Measurements from ENCODE around the gene TIE1.

Gene TIE1

DNA sequence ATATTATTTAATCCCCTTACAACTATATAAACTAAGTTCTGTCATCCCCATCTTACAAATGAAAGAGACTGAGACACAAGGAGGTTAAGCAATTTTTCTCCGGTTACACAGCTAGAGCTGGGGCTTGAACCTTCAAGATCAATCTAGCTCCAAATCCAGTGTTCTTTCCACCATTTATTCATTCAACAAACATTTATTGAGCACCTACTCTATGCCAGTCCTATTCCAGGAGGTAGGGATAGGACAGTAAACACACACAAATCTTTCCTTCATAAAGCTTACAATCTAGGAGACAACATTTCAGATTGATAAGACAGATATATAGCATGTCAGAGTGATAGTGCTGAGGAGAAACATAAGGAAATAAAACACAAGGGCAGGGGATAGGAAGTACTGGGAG lies 33.9 kb upstream of the TIE1 start:
- no peak overlapping the region for H3K4me3 ChIP-seq (ENCODE audit: low read length in 2 of 2)
- H3K36me3 ChIP-seq (ENCODE audit: control insufficient read depth in 2 of 2, insufficient read depth in 2 of 2, low read length in 2 of 2), result no peaks in the 10 kb centered on the region
- no peaks in the 10 kb centered on the region for H3K9me3 ChIP-seq (ENCODE audit: control insufficient read depth in 2 of 2, low read length in 2 of 2)
- H3K27me3 ChIP-seq (ENCODE audit: control insufficient read depth in 2 of 2, insufficient read depth in 2 of 2, low read length in 2 of 2), result peaks cover 0 to 2% of the 10 kb centered on the region in 2 donors
- H3K27ac ChIP-seq (ENCODE audit: low read depth in 2 of 2, low read length in 2 of 2), result no peak overlapping the region
- peaks cover 10 to 20% of the 10 kb centered on the region in 2 donors for H3K4me1 ChIP-seq (ENCODE audit: control insufficient read depth in 2 of 2, insufficient read depth in 2 of 2, low read length in 2 of 2)
- H3K9ac ChIP-seq (ENCODE audit: low read depth in 1 of 2, low read length in 2 of 2), result no peak overlapping the region

- Histone ChIP-seq H3K4me1 (ENCODE audit: control insufficient read depth in 2 of 2, insufficient read depth in 2 of 2, low read length in 2 of 2) (peaks cover 10 to 20% of the 10 kb centered on the region in 2 donors), H3K27ac (ENCODE audit: low read depth in 2 of 2, low read length in 2 of 2) (no peak overlapping the region), H3K27me3 (ENCODE audit: control insufficient read depth in 2 of 2, insufficient read depth in 2 of 2, low read length in 2 of 2) (peaks cover 0 to 2% of the 10 kb centered on the region in 2 donors), H3K36me3 (ENCODE audit: control insufficient read depth in 2 of 2, insufficient read depth in 2 of 2, low read length in 2 of 2) (no peaks in the 10 kb centered on the region), H3K9me3 (ENCODE audit: control insufficient read depth in 2 of 2, low read length in 2 of 2) (no peaks in the 10 kb centered on the region), H3K4me3 (ENCODE audit: low read length in 2 of 2) (no peak overlapping the region), H3K9ac (ENCODE audit: low read depth in 1 of 2, low read length in 2 of 2) (no peak overlapping the region)
These were observed 33.4 kb upstream of the TIE1 start for GRCh38 chr1:43267291-43267805.

- Histone ChIP-seq H3K9me3 (ENCODE audit: control insufficient read depth in 2 of 2, low read length in 2 of 2) (no peaks in the 10 kb centered on the region), H3K27ac (ENCODE audit: low read depth in 2 of 2, low read length in 2 of 2) (no peak overlapping the region), H3K4me3 (ENCODE audit: low read length in 2 of 2) (no peak overlapping the region), H3K36me3 (ENCODE audit: control insufficient read depth in 2 of 2, insufficient read depth in 2 of 2, low read length in 2 of 2) (no peaks in the 10 kb centered on the region), H3K27me3 (ENCODE audit: control insufficient read depth in 2 of 2, insufficient read depth in 2 of 2, low read length in 2 of 2) (peaks cover 0 to 2% of the 10 kb centered on the region in 2 donors), H3K9ac (ENCODE audit: low read depth in 1 of 2, low read length in 2 of 2) (no peak overlapping the region), H3K4me1 (ENCODE audit: control insufficient read depth in 2 of 2, insufficient read depth in 2 of 2, low read length in 2 of 2) (peaks cover 10 to 20% of the 10 kb centered on the region in 2 donors)
These were observed 32.9 kb upstream of the TIE1 start for GRCh38 chr1:43267818-43268425.

DNA sequence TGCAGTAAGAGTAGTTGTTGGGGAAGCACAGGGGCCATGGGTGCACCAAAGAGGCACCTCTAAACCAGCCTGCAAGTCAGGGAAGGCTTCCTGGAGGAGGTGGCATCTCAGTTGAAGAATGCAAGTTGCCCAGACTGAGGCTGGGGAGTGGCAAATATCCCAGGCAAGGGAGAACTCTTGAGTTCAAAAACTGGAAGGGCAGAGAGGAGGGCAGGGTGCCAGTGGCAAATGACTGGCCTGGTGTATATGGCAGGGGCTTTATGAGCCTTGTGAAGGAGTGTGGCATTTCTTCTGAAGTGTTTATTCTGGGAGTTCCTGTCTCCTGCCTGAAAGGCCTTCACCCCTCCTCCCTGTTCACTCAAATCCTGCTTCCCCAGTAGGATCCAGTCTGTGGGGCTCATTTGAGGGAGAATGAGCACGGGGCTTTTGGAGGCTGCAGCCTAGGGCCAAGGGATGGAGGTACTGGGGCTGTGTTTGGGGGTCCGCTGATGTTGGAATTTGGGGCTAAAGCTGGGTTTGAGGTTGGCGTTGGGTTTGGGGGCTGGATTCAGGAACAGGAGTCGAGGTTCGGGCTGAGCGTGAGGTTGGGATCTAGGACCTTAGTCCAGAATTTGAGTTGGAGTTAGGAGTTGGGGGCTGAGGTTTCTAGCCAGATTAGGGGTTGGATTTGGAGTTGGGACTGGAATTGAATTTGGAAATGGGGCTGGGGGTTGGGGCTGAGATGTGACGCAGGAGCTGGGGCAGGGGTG lies 31.0 kb upstream of the TIE1 start, which contains the start of gene TMEM125:
TSS of gene TMEM125 (plus strand) at position 357 of the 749 bp plus-strand sequence. CDS start 2,740 bp downstream, outside the sequence.
- peak within 1 kb of the TSS; percentile 72 to 73 for H3K9ac ChIP-seq (ENCODE audit: low read depth in 1 of 2, low read length in 2 of 2)
- no peaks in the 10 kb centered on the region for H3K9me3 ChIP-seq (ENCODE audit: control insufficient read depth in 2 of 2, low read length in 2 of 2)
- peaks cover 0 to 2% of the 10 kb centered on the region in 2 donors for H3K27me3 ChIP-seq (ENCODE audit: control insufficient read depth in 2 of 2, insufficient read depth in 2 of 2, low read length in 2 of 2)
- peak within 1 kb of the TSS; percentile 65 to 72 for H3K4me3 ChIP-seq (ENCODE audit: low read length in 2 of 2)
- peak within 1 kb of the TSS; percentile 93 for H3K27ac ChIP-seq (ENCODE audit: low read depth in 2 of 2, low read length in 2 of 2)
- no peaks in the 10 kb centered on the region for H3K36me3 ChIP-seq (ENCODE audit: control insufficient read depth in 2 of 2, insufficient read depth in 2 of 2, low read length in 2 of 2)
- H3K4me1 ChIP-seq (ENCODE audit: control insufficient read depth in 2 of 2, insufficient read depth in 2 of 2, low read length in 2 of 2), result peaks cover 16 to 28% of the 10 kb centered on the region in 2 donors

DNA sequence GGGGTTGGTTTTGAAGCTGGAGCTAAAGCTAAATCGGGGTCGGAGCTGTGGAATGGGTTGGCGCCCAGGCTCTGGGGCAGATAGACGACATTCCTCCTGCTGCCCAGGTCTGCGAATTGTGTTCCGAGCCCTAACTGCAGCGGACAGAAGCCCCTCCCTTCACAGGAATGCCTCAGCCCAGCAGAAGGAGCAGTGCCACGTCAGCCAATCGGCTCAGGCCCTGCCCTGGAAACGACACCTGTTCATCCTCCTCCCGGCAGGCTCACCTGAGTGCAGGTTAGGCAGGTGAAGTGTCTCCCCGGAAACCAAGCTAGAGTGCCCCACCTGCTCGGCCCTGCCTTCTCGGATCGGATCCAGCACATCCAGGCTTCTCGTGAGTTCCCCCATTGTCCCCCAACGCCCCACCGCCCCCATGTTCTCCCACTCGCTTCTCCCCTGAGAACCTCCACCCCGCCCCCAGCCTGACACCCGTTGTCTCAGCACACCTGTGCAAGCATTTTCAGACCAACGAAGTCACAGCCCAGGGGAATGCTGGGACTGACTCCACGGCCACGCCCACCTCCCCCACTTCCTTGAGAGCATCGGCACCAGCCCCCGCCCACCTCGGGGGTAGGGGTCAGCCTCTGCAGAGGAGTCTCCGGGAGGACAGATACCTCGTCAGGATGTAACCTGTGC lies 30.2 kb upstream of the TIE1 start:
- peaks cover 0 to 2% of the 10 kb centered on the region in 2 donors for H3K27me3 ChIP-seq (ENCODE audit: control insufficient read depth in 2 of 2, insufficient read depth in 2 of 2, low read length in 2 of 2)
- peak overlapping the region; percentile 65 to 72 for H3K4me3 ChIP-seq (ENCODE audit: low read length in 2 of 2)
- H3K9ac ChIP-seq (ENCODE audit: low read depth in 1 of 2, low read length in 2 of 2), result peak overlapping the region; percentile 72 to 73
- peak overlapping the region; percentile 93 for H3K27ac ChIP-seq (ENCODE audit: low read depth in 2 of 2, low read length in 2 of 2)
- H3K4me1 ChIP-seq (ENCODE audit: control insufficient read depth in 2 of 2, insufficient read depth in 2 of 2, low read length in 2 of 2), result peaks cover 16 to 33% of the 10 kb centered on the region in 2 donors
- H3K36me3 ChIP-seq (ENCODE audit: control insufficient read depth in 2 of 2, insufficient read depth in 2 of 2, low read length in 2 of 2), result no peaks in the 10 kb centered on the region
- H3K9me3 ChIP-seq (ENCODE audit: control insufficient read depth in 2 of 2, low read length in 2 of 2), result no peaks in the 10 kb centered on the region

DNA sequence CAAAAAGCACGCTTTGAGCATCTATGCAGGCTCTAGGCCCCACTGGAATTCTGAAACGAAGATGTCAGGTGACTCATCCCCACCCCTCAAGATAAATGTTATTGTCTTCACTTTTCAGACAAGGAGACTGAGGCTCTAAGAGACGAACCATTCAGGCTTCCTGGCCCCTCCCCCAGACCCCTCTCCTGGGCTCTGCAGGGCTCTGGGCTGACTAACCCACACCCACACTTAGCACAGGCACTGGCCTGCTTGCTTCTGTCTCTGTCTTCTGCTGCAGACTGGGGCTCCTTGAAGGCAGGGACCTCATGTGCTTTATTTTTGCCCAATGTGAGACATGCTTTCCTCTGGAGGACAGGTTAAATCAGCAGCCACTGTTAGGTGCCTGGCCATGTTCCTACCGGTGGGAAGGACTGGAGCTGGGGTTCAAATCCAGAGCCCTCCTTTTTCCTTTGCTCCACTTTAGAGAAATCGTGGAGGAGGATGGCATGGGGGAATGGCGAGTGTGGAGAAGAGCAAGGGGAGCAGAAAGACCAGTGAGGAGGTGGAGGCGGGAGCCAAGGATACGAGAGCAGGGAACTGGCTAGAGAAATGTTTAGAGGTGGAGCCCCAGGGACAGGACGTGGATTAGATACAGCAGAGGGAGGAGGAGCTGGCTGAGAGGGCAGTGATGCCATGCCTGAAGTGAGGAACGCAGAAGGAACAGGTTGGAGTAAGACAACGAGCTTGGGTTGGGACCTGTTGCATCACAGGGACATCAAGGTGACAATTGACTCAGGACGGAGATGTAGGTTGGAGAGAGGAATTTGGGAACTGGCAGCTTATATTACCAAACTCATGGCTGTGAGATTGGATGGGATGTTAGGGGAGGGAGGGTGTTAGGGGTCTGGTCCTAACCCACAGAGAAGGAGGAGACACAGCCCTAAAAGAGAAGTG lies 29.3 kb upstream of the TIE1 start:
- Histone ChIP-seq H3K9me3 (ENCODE audit: control insufficient read depth in 2 of 2, low read length in 2 of 2) (no peaks in the 10 kb centered on the region), H3K4me1 (ENCODE audit: control insufficient read depth in 2 of 2, insufficient read depth in 2 of 2, low read length in 2 of 2) (peaks cover 16 to 33% of the 10 kb centered on the region in 2 donors), H3K36me3 (ENCODE audit: control insufficient read depth in 2 of 2, insufficient read depth in 2 of 2, low read length in 2 of 2) (no peaks in the 10 kb centered on the region), H3K27ac (ENCODE audit: low read depth in 2 of 2, low read length in 2 of 2) (peak overlapping the region; percentile 93), H3K27me3 (ENCODE audit: control insufficient read depth in 2 of 2, insufficient read depth in 2 of 2, low read length in 2 of 2) (peaks cover 0 to 2% of the 10 kb centered on the region in 2 donors), H3K9ac (ENCODE audit: low read depth in 1 of 2, low read length in 2 of 2) (peak overlapping the region; percentile 72 to 73), H3K4me3 (ENCODE audit: low read length in 2 of 2) (peak overlapping the region; percentile 65 to 72)

DNA sequence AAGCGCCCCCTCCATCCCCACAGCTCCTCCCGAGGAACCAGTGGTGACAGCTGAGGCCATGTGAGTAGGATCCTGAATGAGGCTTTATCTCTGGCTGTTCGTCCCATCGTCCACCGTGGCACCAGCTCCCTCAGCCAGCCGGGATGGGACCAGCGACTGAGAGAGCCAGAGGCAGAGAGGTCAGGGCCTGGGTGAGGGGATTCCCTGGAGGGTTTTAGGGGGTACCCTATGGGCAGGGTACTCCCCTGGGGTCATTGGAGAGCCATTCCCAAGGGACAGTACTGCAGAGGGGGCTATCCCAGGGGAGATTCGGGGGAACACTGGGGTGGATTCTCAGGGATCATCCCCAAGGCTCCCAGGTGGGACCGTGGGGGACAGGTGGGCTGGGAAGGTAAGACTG lies 28.6 kb upstream of the TIE1 start:
- Histone ChIP-seq H3K9me3 (ENCODE audit: control insufficient read depth in 2 of 2, low read length in 2 of 2) (no peaks in the 10 kb centered on the region), H3K27ac (ENCODE audit: low read depth in 2 of 2, low read length in 2 of 2) (no peak overlapping the region), H3K36me3 (ENCODE audit: control insufficient read depth in 2 of 2, insufficient read depth in 2 of 2, low read length in 2 of 2) (no peaks in the 10 kb centered on the region), H3K4me1 (ENCODE audit: control insufficient read depth in 2 of 2, insufficient read depth in 2 of 2, low read length in 2 of 2) (peaks cover 16 to 38% of the 10 kb centered on the region in 2 donors), H3K4me3 (ENCODE audit: low read length in 2 of 2) (no peak overlapping the region), H3K9ac (ENCODE audit: low read depth in 1 of 2, low read length in 2 of 2) (no peak overlapping the region), H3K27me3 (ENCODE audit: control insufficient read depth in 2 of 2, insufficient read depth in 2 of 2, low read length in 2 of 2) (peaks cover 0 to 2% of the 10 kb centered on the region in 2 donors)

- Histone ChIP-seq H3K27ac (ENCODE audit: low read depth in 2 of 2, low read length in 2 of 2) (no peak overlapping the region), H3K27me3 (ENCODE audit: control insufficient read depth in 2 of 2, insufficient read depth in 2 of 2, low read length in 2 of 2) (peaks cover 0 to 2% of the 10 kb centered on the region in 2 donors), H3K9me3 (ENCODE audit: control insufficient read depth in 2 of 2, low read length in 2 of 2) (no peaks in the 10 kb centered on the region), H3K36me3 (ENCODE audit: control insufficient read depth in 2 of 2, insufficient read depth in 2 of 2, low read length in 2 of 2) (no peaks in the 10 kb centered on the region), H3K9ac (ENCODE audit: low read depth in 1 of 2, low read length in 2 of 2) (no peak overlapping the region), H3K4me1 (ENCODE audit: control insufficient read depth in 2 of 2, insufficient read depth in 2 of 2, low read length in 2 of 2) (peaks cover 16 to 41% of the 10 kb centered on the region in 2 donors), H3K4me3 (ENCODE audit: low read length in 2 of 2) (no peak overlapping the region)
These were observed 27.9 kb upstream of the TIE1 start for GRCh38 chr1:43272576-43273571.

All from mucosa of rectum (tissue), 2 donors.